Subcutaneous adipose tissue (tissue), 4 donors: Measurements from ENCODE around the gene SLC29A1. TPM values are rescaled to one million over a fixed set of nuclear protein-coding genes. Genes with fewer than 3 reads are reported as not detected.

Experiments used
- total RNA-seq, 4 donors: library from RNA; depleted of rRNA; stranded (reverse); fragments of >200 nt; gene quantifications; one replicate each; pipeline ENCODE4 v1.1.0, GENCODE V29; 2016
- TF ChIP-seq, protein P1 (sequence below): fragments of 450-650 bp; IDR thresholded peaks from one replicate; pipeline ENCODE4 v1.5.1; 2016; ENCODE audit warnings: low read depth, mild to moderate bottlenecking, control low read depth, antibody characterized with exemption, moderate library complexity

SLC29A1 gene
- total RNA-seq, 4 donors from 2014 or later, result 86.3 to 150 (median 113) TPM

DNA sequence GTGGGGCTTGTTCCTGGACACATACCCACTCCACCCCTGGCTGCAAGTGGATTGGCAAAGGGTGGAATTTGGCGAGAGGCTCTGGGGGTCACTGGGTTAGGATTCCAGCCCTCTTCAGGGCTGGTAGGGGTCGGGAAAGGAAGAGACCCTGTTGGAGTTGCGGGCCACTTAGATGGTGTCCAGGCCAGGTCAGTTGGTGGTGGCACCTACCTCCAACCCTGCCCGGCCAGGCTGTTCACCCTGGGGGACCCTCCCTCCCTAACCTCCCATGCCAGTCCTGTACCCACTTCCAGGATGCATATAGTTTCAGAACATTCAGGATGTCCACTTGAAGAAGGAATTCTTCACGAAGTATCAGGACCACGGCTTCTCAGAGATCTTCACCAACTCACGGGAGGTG is 43.7 kb upstream of the SLC29A1 start:
- TF ChIP-seq, protein P1, sequence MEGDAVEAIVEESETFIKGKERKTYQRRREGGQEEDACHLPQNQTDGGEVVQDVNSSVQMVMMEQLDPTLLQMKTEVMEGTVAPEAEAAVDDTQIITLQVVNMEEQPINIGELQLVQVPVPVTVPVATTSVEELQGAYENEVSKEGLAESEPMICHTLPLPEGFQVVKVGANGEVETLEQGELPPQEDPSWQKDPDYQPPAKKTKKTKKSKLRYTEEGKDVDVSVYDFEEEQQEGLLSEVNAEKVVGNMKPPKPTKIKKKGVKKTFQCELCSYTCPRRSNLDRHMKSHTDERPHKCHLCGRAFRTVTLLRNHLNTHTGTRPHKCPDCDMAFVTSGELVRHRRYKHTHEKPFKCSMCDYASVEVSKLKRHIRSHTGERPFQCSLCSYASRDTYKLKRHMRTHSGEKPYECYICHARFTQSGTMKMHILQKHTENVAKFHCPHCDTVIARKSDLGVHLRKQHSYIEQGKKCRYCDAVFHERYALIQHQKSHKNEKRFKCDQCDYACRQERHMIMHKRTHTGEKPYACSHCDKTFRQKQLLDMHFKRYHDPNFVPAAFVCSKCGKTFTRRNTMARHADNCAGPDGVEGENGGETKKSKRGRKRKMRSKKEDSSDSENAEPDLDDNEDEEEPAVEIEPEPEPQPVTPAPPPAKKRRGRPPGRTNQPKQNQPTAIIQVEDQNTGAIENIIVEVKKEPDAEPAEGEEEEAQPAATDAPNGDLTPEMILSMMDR, result no peak

DNA sequence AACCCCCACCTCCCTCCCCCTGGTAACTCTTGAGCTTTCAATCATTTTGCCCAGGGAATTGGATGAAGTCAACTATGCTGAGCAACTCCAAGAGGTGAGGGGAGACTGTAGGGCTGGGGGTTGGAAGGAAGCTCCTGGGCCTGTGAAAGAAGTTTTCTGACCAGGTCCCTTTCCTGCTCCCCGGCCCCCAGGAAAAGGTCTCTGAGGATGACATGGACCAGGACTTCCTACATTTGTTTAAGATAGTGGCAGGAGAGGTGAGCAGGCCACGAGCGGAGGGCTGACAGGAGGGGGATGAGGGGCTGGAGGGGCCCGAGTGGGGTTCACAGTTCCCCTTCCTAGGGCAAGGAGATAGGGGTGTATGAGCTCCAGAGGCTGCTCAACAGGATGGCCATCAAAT is 43.0 kb upstream of the SLC29A1 start:
- TF ChIP-seq, protein P1, result no peak

DNA sequence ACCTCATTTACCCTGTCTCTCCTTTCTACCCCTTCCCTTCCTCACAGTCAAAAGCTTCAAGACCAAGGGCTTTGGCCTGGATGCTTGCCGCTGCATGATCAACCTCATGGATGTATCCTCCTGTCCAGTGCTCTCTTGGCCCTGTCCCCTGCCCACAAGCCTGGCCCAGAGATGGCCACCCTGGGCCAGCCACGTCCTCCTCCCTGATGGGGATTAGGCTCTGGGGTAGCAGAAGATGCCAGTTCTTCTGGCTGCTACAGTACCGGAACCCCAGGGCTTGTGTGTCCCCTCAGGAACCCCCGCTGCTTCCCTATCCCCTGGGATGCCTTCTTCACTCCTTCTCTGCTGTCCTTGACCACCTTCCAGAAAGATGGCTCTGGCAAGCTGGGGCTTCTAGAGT is 42.5 kb upstream of the SLC29A1 start:
- TF ChIP-seq, protein P1, result no peak

DNA sequence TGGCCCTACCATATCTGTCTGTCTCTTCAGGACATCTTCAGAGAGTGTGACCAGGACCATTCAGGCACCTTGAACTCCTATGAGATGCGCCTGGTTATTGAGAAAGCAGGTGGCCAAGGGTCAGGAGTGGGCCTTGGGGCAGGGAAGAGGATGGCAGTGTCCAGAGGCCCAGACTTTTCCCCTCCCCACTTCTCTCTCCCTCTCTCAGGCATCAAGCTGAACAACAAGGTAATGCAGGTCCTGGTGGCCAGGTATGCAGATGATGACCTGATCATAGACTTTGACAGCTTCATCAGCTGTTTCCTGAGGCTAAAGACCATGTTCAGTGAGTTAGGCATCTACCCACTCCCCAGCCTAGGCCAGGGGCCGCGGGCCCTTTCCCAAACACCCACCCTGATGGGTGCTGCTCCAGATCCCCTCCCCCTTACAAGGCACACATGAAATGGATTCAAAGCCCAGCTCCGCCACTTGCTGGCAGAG is 40.4 kb upstream of the SLC29A1 start:
- TF ChIP-seq, protein P1, result no peak

DNA sequence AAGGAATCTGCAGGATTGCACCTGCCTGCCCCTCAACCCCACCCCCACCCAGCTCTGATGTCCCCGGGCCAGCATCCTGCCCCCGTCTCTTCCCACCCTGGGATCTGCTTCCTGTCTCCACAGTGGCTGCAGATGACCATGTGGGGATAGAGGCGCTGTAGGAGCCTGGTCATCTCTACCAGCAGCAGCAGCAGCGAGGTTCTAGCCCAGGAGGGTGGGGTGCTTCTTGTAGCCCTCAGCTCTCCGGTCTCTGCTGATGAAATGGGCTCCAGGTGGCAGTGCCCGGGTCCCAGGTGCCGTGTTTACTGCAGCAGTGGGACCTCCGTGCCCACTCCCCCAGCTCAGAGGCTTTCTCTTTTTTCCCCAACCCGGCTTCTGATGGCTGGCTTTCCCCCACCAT is 39.6 kb upstream of the SLC29A1 start:
- TF ChIP-seq, protein P1, result no peak

DNA sequence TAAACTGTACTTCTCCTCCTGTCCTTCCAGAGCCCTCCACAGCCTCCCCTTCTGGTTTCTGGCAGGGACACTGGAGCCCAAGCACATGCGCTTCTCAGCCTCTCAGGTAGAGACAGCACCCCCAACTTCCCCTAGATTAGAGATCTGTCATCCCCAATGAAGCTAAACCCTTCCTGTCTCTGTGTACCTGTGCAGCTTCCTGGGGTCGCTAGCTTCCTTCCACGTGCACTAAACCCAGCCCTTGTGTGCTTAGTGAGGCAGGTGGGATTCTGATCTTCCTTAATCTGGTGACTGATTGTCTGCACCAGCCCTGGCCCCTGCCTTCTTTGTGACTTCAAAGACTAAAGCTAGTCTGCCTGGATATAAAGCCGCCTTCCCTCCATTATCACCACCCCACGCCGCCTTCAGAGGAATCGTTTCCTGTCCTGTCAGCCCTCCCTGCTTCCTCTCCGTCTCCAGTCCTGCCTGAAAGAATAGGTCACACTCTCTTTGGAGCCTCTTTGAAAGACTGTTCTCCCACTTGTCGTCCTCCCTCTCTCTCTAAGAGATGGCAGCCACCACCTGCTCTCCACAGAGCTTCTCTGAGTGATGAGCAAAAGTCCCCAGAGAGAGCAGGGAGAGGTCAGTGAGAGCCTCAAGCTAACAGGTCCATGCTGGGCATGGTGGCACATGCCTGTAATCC is 37.3 kb upstream of the SLC29A1 start:
- TF ChIP-seq, protein P1, result no peak

DNA sequence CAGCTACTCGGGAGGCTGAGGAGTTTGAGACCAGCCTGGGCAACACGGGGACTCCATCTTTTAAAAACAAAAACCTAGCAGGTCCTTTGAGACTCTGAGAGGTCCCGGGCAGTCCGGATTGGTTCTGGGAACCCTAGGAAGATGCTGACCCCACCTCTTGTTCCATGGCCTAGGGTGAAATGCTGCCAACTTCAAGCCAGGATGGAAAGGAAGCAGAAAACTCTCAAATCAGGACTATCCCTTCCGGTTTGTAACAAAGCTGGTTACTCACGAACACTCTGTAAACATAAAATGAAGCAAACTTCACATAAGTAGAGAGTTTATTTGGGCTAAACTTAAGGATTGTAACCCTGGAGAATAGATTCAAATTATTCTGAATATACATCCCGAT is 36.8 kb upstream of the SLC29A1 start:
- TF ChIP-seq, protein P1, result no peak
